Inferior parietal cortex (tissue), 1 donor: Measurements from ENCODE around the gene KLHL17.

Experiments used
- DNase-seq: peaks from one replicate; pipeline ENCODE4 v3.0.0-alpha.2; 2016; ENCODE audit errors: extremely low spot score

Gene KLHL17

DNA sequence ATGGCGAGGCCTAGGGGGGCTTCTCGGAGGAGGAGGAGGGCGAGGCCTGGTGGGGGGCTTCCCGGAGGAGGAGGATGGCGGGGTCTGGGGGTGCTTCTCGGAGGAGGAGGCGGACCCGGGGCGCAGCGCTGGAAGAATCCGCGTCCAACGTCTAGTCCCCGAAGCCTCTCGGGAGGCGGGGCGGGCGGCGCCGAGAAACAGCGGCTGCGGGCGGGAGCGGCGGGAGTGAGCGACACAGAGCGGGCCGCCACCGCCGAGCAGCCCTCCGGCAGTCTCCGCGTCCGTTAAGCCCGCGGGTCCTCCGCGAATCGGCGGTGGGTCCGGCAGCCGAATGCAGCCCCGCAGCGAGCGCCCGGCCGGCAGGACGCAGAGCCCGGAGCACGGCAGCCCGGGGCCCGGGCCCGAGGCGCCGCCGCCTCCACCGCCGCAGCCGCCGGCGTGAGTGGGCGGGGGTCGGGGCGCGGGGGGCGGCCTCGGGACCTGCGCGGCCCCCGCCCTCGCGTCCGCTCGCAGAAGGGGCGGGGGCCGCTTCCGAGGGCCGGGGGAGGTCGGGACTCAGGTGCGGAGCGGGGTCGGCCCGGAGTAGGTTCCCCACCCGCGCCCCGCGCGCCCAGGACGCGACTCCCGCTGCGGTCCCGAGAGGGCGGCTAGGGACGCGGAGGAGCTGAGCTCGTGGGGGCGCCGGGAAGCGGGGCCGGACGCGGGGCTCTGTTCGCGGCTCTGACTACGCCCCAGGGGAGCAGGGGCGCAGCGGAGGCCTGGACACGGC, at the start of gene KLHL17:
Gene KLHL17 (plus strand): TSS at position 222 of the 769 bp plus-strand sequence. CDS start 110 bp downstream, at position 332.
- DNase-seq = peak; percentile 65

DNA sequence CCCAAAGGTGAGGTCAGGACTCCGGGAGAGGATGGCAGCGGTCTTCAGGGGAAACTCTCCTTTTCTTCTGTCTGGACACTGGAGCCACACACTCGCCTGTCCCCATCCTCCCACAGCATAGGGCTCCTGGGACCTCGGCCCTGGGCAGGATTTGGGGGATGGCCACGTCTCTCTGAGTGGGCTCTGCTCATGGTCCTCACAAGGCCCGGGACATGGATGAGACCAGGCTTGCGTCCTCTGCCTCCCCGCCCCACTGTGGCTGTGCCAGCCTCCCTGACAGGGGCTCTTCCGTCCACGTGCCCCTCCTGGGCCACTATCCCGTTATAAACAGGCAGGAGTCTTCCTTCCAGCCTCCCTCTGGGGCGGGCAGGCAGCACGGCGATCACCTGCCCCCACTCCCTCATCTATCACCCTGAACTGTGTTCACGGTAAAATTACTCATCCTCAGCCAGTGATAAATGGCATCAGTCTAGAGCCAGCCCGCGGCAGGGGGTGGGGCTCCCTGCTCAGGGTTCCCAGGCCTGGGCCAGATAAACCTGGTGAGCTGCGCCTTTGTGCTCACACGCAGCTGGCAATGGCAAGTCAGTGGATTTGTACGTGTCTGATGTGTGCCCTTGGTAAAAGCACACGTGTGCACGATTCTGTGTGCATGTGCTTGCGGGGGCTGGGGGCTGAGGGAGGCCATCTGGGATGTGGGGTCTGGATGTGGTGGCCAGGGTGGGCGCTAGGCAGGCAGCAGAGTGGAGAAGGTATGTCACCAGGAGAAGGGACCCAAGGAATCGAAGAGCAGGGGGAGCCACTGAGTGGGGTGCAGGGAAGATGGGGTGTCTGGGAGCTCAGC, 49.3 kb upstream of the KLHL17 start:
- DNase-seq = no peak

DNA sequence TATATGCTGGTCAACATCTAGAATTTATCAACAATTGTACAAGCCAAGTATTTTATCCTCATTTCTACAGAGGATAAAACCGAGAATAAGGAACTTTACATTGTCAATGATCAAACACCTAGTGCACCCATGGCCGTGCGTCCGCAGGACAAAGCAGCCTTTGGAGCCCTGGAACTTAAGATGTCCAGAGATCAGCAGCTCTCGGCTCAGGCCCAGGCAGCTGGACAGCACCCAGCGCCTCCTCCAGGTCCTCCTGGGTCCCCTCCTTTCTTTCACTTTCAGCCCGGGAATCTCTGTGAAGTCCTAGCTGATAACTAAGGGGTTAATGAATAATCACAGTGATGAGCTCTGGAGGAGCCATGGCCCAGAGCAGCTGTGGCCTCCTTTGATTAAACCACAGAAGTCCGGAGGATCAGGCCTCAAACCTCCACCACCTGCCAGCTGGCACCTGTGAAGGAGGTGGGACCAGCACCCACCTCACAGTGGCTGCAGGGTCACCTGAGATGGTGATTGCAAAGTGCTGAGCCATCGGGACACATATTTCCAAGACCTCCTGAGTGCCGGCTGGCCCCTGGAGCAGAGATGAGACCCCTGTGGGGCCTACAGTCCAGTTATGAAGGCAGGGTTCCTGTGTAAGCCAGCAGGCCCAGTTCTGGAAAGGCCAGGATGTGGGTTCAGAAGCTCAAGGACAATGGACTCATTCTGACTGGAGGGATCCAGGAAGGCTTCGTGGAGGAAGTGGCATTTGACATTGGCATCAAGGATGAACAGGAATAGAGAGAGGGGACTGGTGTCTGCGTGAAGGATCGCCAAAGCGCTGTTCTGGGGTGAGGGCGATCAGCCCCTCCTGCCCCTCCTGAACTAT, 48.3 kb upstream of the KLHL17 start:
- DNase-seq = no peak

DNA sequence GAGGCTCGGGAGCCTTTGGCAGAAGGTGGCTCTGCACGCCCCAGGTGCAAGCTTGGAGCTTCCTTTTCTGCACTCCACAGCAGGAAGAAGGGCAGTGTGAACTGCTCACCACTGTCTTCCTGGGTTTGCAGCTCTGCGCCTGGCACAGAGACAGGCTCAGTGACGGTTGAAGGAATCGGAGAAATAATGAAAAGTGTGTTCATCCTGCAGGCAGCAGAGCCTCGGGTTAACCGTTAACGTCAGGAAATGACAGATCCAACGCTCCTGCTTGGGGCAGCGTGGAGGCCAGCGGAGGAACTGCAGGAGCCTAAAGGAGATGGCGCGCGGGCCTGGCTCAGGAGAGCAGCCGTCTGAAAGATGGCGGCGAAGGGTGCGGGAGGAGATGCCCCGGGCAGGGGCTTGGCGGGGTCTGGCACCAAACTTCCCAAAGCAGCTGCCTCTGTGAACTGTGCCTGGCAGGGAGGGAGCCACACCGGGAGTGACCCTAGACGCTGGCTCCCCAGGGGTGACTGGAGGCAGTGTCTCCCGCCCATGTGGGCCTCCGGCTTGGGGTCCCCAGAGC, 47.6 kb upstream of the KLHL17 start:
- DNase-seq = no peak

DNA sequence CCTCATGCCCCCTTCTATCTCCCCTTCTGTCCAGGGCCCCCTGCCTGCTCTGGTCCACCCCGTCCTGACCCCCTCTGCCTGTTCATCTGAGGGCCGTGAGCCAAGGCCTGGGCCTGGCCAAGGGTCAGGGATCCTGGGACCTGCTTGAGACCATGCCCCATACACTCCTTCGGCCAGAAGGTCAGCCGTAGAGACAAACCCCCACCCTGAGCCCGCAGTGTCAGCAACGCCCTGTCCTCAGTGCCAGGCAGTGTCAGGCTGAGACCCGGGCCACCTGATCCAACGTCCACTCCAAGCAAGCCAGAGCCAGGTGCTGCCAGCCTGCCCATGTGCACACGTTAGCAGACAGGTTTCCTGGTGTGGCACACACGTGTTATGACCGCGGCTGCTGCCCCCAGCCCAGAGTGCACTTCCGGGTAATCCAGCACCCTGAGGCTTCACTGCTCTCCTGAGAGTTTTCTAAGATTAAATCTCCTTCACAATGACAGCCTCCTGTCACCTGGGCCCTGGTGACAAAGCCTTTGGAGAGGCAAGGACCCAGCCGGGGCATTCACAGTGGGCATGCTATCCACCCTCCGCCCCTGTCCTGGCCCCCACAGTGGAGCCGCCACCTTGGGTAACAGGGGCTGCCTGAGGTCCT, 46.8 kb upstream of the KLHL17 start:
- no peak for DNase-seq

DNA sequence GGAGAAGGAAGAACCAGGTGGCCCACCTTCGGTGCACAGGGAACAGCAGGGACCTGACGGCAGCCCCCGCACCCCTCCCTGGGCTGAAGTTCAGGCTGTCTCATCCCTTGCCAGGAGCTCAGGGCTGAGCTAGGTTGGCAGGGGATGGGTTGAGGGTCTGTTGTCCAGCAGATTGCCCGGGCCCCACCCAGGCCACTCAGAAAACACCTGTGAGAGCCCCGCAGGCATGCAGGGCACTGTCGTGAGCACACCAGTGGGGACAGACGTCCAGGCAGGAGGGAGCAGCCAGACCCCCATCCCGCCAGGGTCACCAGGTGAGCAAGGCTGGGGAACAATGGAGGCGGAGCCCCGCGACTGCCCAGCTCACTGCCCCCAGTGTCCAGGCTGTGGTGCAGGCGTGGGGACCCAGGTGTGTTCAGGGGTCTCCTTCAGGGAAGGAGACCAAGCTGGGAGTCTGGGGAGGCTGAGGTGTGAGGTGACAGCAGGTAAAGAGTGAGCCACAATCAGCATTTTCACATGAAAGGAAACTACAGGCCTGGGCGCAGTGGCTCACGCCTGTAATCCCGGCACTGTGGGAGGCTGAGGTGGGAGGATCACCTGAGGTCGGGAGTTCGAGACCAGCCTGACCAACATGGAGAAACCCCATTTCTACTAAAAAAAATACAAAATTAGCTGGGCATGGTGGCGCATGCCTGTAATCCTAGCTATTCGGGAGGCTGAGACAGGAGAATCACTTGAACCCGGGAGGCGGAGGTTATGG, 46.1 kb upstream of the KLHL17 start:
- no peak for DNase-seq

DNA sequence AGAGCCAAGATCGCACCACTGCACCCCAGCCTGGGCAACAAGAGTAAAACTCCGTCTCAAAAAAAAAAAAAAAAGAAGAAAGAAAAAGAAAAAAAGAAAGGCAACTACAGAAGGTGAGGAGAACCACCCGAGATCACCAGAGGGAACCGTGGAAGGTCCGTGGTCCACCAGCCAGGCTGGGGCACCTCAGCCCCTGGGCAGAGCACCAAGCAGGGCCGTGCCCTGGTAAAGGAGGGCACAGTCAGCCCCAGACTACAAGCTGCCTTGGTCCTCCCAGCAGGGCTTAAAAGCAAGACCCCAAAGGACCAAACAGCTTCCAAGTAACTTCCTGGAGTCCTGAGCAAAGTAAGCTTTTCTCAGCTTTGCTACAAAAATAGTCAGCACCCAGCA, 45.5 kb upstream of the KLHL17 start:
- no peak for DNase-seq

DNA sequence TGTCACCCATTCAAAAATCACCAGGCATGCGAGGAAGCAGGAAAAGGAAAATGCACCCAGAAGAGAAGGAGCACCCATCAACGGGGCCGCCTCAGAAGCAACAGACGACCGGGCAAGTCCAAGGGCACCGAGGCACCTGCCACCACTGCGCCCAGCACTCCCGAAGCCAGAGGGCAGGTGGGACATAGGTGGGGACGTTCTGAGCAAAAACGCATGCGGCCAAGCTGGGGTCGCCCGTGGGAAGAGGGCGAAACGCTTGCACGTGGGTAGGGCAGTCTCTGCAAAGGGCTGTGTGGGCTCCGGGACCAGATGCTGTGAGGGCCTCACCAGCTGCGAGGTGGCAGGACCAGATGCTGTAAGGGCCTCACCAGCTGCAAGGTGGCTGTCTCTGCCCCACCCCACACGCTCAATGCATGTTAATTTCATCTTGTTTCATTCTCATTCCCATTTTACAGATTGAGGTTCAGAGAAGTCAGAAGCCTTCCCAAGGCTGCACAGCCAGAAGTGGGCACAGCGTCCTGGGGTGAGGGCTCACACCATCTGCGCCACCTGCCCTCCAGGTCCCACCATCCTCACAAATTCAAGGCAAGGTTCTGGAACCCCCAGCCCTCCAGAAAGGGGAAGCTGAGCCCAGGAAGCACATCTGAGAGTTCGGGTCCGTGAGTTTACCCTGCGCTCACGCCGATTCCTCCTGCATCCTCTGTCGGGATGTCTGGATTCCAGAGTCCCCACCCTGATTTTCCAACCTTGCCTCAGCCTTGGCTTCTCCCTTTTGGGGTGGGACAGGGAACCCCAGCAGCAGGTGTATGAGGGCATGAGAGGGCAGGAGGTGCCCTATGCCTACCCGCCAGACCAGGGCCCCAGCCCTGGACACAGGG, 44.9 kb upstream of the KLHL17 start:
- DNase-seq = no peak

DNA sequence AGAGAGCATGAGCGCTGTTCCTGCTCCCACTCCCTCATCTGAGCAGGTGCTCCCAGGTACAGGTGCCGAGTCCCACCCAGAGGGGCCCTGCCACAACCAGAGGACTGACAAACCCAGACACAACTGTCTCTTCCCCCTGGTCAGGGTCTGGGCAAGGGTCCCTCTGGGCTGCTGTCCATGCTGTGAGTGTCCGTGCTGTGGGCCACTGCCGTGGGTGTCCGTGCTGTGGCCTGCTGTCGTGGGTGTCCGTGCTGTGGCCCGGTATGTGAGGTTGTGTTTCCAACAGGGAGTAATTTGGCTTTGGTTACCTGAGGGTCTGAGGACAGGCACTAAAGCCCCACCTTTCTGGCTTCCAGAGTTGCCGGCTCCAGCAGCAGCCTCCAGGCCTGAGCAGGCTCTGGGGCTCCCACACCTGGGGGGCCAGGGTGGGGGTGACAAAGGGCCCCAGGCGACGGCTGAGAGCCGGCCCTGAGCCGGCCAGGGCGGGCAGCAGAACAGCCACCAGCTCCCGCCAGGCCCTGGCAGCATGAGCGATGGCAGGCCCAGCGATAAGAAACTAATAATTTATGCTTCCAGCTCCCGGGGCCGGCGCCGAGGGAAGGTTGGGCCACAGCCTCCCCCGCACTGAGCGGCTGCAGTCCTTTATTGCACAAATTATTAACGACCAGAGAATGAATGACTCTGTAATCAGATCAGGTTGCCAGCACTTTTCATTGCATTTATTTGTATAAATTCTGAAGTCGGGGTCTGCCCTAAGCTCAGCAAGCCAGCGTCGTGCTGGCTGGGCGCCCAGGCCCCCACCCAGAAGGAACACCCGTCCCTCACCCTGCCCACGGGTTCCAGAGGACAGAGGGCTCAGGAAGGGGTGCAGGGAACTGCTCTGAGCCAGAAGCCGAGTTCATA, 44.0 kb upstream of the KLHL17 start:
- DNase-seq = no peak

DNA sequence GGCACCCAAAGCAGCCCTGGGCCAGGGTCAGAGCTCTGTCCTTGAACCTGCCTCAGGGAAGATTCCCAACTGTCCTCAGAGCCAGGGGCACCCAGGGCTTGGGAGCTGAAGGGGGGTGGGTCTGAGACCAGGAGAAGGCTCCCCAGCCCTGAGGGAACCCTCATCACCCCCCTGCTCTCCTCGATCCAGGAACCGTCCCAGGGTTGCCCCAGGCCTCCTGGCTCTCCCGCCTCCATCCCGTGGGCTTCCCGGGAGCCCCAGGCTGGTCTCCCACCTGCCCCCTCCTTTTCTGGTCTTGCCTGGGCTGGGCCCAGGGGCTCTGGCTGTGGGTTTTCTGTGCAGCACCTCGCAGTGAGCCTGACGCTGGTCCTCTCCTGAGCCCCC, 43.3 kb upstream of the KLHL17 start:
- no peak for DNase-seq

DNA sequence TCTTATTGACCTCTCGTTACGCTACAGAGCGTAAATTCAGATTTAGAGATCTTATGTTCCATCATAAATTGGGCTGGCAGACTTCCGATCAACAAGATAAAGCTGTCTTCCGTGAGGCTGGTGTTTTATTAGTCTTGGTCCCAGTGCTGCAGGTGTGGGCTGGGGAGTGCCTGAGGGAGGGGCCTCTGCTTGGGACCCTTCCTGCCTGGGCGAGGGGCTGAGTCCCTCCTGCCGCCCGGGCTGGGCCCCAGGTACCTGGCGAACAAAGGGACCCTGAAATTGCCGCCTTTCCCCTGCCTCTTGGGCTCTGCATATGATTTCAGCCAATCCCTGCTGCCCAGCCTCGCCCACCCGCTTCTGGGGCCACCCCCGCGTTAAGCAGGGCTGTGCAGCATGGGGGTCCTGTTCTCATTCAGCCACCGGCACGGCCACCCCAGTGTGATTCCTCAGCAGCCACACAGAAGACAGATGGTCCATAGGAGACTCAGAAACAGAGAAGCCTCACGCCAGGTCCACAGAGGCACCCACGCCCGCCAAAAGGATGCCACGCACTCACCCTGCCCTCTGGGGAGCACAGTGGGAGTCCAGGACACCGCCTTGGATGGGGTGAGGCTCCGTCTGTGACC, 42.8 kb upstream of the KLHL17 start:
- DNase-seq = no peak

DNA sequence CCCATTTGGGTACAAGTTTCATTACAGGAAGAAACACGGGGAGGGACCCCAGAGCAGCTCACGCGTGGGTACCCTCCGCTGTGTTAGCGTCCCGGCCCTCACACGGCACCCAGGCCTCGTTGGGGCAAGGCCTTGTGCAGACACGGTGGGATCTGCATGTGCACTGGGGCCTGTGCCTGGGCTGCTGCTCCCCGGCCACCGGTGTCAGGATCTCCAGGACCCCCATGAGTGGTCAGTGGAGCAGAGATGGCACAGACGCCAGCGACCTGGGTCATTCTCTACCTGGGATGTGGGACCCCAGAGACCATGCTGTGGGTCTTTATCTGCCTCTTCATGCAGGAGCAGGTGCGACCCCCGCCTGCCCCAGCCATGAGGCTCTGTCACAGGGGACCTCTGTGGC, 42.0 kb upstream of the KLHL17 start:
- DNase-seq = no peak

DNA sequence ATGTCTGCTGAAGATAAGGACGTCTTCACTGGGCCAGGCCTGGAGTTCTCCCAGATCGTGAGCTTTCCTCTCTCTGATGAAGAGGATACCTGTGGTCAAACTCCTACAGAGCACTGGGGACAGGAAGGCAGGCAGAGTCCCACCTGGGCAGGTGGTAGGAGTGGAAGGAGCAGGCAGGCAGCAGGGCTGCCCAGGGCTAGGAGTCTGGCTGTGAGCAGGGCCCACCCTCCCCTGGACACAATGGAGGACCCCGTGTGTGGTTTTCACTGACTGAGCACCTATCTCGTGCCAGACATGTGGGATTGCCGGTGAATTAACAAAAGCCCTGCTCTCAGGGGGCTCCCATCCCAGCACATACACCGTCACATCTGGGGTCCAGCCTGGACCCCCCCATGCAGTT, 41.5 kb upstream of the KLHL17 start:
- DNase-seq = no peak

DNA sequence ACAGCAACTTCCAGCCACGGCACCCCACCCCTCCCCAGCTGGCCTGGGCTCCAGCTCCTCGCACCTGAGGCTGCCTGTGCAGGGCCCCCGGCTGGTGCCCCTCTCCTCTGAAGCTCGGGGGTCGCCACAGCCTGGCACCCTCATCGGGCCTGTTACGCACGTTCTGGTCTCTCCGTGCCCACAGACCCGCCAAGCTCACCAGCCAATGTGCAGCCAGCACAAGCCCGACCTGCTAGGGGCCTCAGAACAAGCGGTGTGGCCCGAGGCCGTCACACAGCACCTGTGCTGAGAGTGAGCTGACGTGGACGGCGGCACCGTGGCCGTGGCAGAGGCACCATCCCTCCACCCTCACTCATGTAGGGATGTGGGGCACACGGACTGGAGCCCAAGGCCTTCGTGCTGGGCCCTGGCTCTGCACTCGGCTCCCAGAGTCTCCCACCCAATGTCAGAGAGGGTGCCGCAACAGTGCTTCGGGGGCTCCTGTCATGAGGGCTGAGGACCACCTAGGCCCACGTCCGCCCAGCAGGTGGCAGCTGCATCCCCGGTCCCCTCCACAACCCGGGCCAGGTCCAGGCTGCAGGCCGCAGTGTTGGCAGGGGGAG, 41.0 kb upstream of the KLHL17 start:
- DNase-seq = no peak

DNA sequence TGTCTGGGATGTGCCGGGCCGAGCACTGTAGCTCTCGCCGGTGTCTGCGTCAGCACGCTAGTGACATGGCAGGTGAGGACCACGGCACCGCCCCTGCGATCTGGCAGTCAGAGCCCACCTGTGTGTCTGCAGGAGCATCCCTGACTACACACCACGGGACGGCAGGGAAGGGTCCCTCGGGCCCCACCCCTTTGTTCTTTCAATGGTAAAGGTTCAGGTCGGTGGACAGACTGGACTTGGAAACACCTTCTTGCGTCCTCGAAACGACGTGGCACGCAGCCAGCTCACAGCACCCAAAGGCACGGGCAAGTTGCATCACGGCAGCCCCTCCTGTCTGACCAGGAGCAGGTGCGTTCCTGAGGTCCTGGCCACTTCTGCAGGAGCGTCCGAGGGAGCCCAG, 40.4 kb upstream of the KLHL17 start:
- no peak for DNase-seq

DNA sequence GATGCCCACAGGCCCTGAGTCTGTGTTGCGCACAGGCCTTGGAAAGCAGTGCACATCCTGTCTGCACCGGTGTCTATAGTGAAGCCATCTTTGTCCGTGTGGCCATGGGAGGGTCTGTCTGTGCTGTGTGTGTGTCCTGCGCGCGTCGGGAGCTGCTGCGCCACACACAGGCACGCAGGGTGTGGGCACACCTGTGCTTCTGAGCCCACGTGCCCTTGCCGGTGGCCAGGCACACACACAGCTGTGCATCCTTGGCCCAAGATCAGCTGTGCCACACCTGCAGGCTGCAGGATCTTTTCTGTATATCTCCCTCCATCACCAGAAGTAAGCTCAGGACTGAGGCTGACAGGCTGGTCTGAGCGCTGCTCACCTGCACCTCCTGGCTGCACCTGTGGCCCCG, 39.9 kb upstream of the KLHL17 start:
- no peak for DNase-seq

DNA sequence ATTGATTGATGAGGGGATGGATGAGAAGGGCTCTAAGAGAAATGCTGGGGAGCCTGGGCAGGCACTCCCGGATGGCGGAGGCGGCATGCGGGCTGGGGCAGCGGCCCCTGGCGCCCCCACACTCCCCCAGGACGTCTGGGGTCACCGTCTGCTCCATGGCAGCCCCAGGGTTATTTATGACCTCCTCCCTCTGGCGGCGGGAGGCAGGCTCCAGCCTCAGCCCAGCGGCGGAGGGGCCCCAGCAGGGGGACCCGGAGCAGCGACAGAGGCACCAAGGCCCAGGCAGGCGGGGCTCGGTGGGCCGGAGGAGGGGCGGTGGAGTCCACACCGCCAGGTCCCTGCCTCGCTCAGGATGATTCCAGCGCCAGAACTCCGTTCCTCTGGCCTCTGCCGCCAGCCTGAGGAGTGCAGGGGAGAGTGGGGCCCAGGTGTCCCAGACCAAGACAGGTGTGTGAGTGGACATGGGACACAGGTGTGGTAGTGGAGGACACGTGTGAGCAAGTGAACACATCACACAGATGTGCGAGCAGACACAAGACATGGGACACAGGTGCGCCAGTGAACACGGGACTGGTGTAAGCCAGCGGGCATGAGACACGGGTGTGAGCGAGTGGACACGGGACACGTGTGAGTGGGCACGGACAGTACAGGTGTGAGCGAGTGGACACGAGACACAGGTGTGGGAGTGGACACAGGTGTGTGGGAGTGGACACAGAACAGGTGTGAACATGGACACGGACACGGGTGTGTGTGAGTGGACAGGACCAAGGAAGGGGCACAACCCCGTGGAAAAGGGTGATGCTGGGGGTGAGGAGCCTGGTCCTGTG, 39.2 kb upstream of the KLHL17 start:
- DNase-seq = peak; percentile 68
